PC-3 (cell line): ENCODE results near the gene CANX. TPM values are rescaled to one million over a fixed set of nuclear protein-coding genes. Genes with fewer than 3 reads are reported as not detected.

ENCODE experiments used
- ATAC-seq: fragments of 200-7000 bp; cut with Tn5 transposase; 2 replicates; pipeline ENCODE4 v1.9.1; 2020; ENCODE audit warnings: mild to moderate bottlenecking, moderate library complexity
- BruUV-seq: library from RNA; stranded (reverse); fragments of 400-500 nt; replicated peaks from 2 replicates; lab custom pipeline; 2021; lab: Mats Ljungman, UMichigan
- CTCF ChIA-PET: fragments of 300-600 bp; sonication (Branson Sonifier 250); formaldehyde crosslinking; loops from one replicate; lab custom pipeline; 2022; ENCODE audit warnings: antibody characterized with exemption; lab: Charles Lee
- POLR2A ChIA-PET: fragments of 300-600 bp; sonication (Branson Sonifier 250); formaldehyde crosslinking; loops from one replicate; lab custom pipeline; 2022; ENCODE audit warnings: antibody characterized with exemption; ENCODE audit not compliant: unreplicated experiment; lab: Charles Lee
- DNase-seq: peaks from one replicate; pipeline ENCODE4 v3.0.0-alpha.2; 2015
- H2AFZ ChIP-seq: fragments of 300-600 bp; sonication (generic); 2 replicates; pipeline ENCODE4 v1.6.0; 2016; ENCODE audit warnings: antibody characterized with exemption, low read length
- H3F3A ChIP-seq: fragments of 300-600 bp; sonication (generic); one replicate; pipeline ENCODE4 v1.6.0; 2017; ENCODE audit warnings: antibody characterized with exemption, low read length, control low read depth, mild to moderate bottlenecking; ENCODE audit not compliant: unreplicated experiment
- H3K27ac ChIP-seq: fragments of 300-600 bp; sonication (generic); 2 replicates; pipeline ENCODE4 v1.5.1; 2016; ENCODE audit warnings: mild to moderate bottlenecking, low read length
- H3K27me3 ChIP-seq: fragments of 300-600 bp; sonication (generic); 2 replicates; pipeline ENCODE4 v1.6.1; 2016; ENCODE audit warnings: low read length, mixed read lengths
- H3K36me3 ChIP-seq: fragments of 300-600 bp; sonication (generic); 2 replicates; pipeline ENCODE4 v1.6.1; 2016; ENCODE audit warnings: low read depth, mixed run types, low read length, mixed read lengths
- H3K4me1 ChIP-seq: fragments of 300-600 bp; sonication (generic); 2 replicates; pipeline ENCODE4 v1.5.1; 2016; ENCODE audit warnings: low read length; ENCODE audit not compliant: insufficient read depth
- H3K4me2 ChIP-seq: fragments of 300-600 bp; sonication (generic); 2 replicates; pipeline ENCODE4 v1.6.0; 2016; ENCODE audit warnings: low read length
- H3K4me3 ChIP-seq: fragments of 300-600 bp; sonication (generic); 2 replicates; pipeline ENCODE4 v1.5.1; 2016; ENCODE audit warnings: mild to moderate bottlenecking, low read length, mixed read lengths
- H3K79me2 ChIP-seq: fragments of 300-600 bp; sonication (generic); 2 replicates; pipeline ENCODE4 v1.6.1; 2017; ENCODE audit warnings: low read length, mixed read lengths
- H3K9ac ChIP-seq: fragments of 300-600 bp; sonication (generic); 2 replicates; pipeline ENCODE4 v1.6.0; 2016; ENCODE audit warnings: mild to moderate bottlenecking, low read length
- H3K9me2 ChIP-seq: fragments of 300-600 bp; sonication (generic); replicated peaks from 2 replicates; pipeline ENCODE4 v1.6.1; 2016; ENCODE audit warnings: mixed run types, low read length, mixed read lengths
- H3K9me3 ChIP-seq: fragments of 300-600 bp; sonication (generic); 2 replicates; pipeline ENCODE4 v1.6.1; 2016; ENCODE audit warnings: low read length, mixed read lengths
- H4K20me1 ChIP-seq: fragments of 300-600 bp; sonication (generic); 2 replicates; pipeline ENCODE4 v1.6.1; 2016; ENCODE audit warnings: low read length, mixed read lengths
- EZH2 ChIP-seq: fragments of 300-600 bp; sonication (generic); IDR thresholded peaks from one replicate; pipeline ENCODE4 v1.6.1; 2017; ENCODE audit warnings: antibody characterized with exemption, mild to moderate bottlenecking, low read length; ENCODE audit not compliant: unreplicated experiment
- EZH2phosphoT487 ChIP-seq: fragments of 300-600 bp; sonication (generic); IDR thresholded peaks from 2 replicates; pipeline ENCODE4 v1.6.1; 2018; ENCODE audit warnings: mild to moderate bottlenecking, antibody characterized with exemption, low read length, borderline replicate concordance
- intact Hi-C: fragments of 100-400 bp; cut with micrococcal nuclease; formaldehyde crosslinking; loops from 2 replicates; pipeline ENCODE4 v1.9.0; 2023
- total RNA-seq: library from RNA; depleted of rRNA; stranded (reverse); fragments of >200 nt; gene quantifications from 2 replicates; pipeline ENCODE4 v1.2.3, GENCODE V29; 2014
- TF ChIP-seq, protein P1 (sequence below): fragments of 300-600 bp; sonication (generic); conservative IDR thresholded peaks from 2 replicates; pipeline ENCODE4 v1.5.1; 2017; ENCODE audit warnings: antibody characterized with exemption, low read depth, mild to moderate bottlenecking, low read length

CANX gene
- total RNA-seq, 1 experiment from 2014 or later, result 293 TPM

DNA sequence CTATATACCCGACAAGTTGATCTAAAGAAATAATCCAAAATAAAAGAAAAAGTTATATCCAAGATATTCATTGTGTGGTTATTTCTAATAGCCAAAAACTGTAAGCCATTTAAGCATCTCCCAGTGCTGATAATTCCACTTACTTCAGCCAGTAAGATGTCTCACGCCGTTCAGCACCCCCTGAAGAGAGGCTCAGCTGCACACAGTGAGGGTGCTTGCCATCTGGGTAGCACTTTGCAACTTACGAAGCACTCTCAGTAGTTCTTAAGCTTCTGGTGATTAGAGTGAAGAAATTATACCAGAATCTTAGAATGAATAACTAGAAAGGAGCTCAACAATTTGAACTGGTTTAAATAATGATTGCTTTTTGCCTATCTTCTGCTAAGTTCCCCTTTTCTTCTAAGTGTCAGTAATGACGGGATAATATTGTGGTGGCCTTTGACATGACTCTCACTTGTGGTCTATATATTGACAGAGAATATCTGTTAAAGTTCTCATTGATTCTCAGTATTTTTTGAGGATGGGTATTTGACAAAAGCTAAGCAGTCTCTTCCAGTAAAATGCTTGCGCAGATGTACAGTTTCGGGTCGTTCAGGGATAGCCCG lies 68.8 kb downstream of the CANX start:
- POLR2A ChIA-PET, result no interaction called here
- intact Hi-C loops, result no loop called here
- BruUV-seq, result no TSS peak
- no peak overlapping the region for H3K27ac ChIP-seq
- no peaks in the 10 kb centered on the region for H3K9me2 ChIP-seq
- H3K9me3 ChIP-seq, result no peaks in the 10 kb centered on the region
- H3K27me3 ChIP-seq, result no peaks in the 10 kb centered on the region
- no peak overlapping the region for H3K4me3 ChIP-seq
- H3F3A ChIP-seq, result peaks cover 5% of the 10 kb centered on the region
- CTCF ChIA-PET, result no interaction called here
- TF ChIP-seq, protein P1, sequence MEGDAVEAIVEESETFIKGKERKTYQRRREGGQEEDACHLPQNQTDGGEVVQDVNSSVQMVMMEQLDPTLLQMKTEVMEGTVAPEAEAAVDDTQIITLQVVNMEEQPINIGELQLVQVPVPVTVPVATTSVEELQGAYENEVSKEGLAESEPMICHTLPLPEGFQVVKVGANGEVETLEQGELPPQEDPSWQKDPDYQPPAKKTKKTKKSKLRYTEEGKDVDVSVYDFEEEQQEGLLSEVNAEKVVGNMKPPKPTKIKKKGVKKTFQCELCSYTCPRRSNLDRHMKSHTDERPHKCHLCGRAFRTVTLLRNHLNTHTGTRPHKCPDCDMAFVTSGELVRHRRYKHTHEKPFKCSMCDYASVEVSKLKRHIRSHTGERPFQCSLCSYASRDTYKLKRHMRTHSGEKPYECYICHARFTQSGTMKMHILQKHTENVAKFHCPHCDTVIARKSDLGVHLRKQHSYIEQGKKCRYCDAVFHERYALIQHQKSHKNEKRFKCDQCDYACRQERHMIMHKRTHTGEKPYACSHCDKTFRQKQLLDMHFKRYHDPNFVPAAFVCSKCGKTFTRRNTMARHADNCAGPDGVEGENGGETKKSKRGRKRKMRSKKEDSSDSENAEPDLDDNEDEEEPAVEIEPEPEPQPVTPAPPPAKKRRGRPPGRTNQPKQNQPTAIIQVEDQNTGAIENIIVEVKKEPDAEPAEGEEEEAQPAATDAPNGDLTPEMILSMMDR, result no peak
- TF ChIP-seq EZH2 (no peak), EZH2phosphoT487 (no peak)
- ATAC-seq (no peak), DNase-seq (no peak)
- H3K79me2 ChIP-seq, result peaks cover 29% of the 10 kb centered on the region
- peaks cover 26% of the 10 kb centered on the region for H3K4me1 ChIP-seq
- H2AFZ ChIP-seq, result no peak overlapping the region
- H3K36me3 ChIP-seq, result peaks cover 20% of the 10 kb centered on the region
- no peaks in the 10 kb centered on the region for H4K20me1 ChIP-seq
- no peak overlapping the region for H3K9ac ChIP-seq
- H3K4me2 ChIP-seq, result no peak overlapping the region

- Histone ChIP-seq H3F3A (no peaks in the 10 kb centered on the region), H3K27me3 (no peaks in the 10 kb centered on the region), H3K9me3 (no peaks in the 10 kb centered on the region), H3K27ac (no peak overlapping the region), H3K79me2 (peaks cover 26% of the 10 kb centered on the region), H3K4me3 (no peak overlapping the region), H2AFZ (no peak overlapping the region), H4K20me1 (no peaks in the 10 kb centered on the region), H3K9me2 (no peaks in the 10 kb centered on the region), H3K9ac (no peak overlapping the region), H3K4me2 (no peak overlapping the region), H3K36me3 (peaks cover 20% of the 10 kb centered on the region), H3K4me1 (peaks cover 18% of the 10 kb centered on the region)
- no peak for DNase-seq
- TF ChIP-seq, protein P1, result 0 out of 2 replicates have a peak, but pooled peaks have one; percentile 24
- TF ChIP-seq EZH2phosphoT487, result no peak
- intact Hi-C loops, result no loop called here
- no TSS peak for BruUV-seq
- CTCF ChIA-PET, result no interaction called here
- POLR2A ChIA-PET, result no interaction called here
- no peak for ATAC-seq
Observed at GRCh38 chr5:179768326-179769085, 69.7 kb downstream of the CANX start.

- Histone ChIP-seq H3K4me1 (peaks cover 13% of the 10 kb centered on the region), H3K9me2 (no peaks in the 10 kb centered on the region), H4K20me1 (no peaks in the 10 kb centered on the region), H3K9ac (no peak overlapping the region), H3F3A (no peaks in the 10 kb centered on the region), H3K4me2 (no peak overlapping the region), H3K27me3 (no peaks in the 10 kb centered on the region), H3K79me2 (peaks cover 18% of the 10 kb centered on the region), H3K4me3 (no peak overlapping the region), H3K27ac (no peak overlapping the region), H2AFZ (no peak overlapping the region), H3K36me3 (peaks cover 20% of the 10 kb centered on the region), H3K9me3 (no peaks in the 10 kb centered on the region)
- ChIA-PET POLR2A (no interaction called here), CTCF (no interaction called here)
- intact Hi-C loops, result no loop called here
- ATAC-seq (no peak), DNase-seq (no peak)
- BruUV-seq, result no TSS peak
- TF ChIP-seq, protein P1, result no peak
- TF ChIP-seq EZH2phosphoT487 (no peak), EZH2 (no peak)
Observed at GRCh38 chr5:179769271-179769670, 70.5 kb downstream of the CANX start.
